ENCODE results near the gene F11.
"Not testable (repeated sequence)": the region's sequence is repeated elsewhere in the genome, so short reads cannot be mapped to it uniquely, and the experiment has no call there.

Gene F11

GRCh38 chr4:186258216-186258811 is 7.7 kb upstream of the F11 start:
- H3K4me1 ChIP-seq (ENCODE audit: control insufficient read depth in 1 of 2, insufficient read depth in 1 of 2, low read depth in 1 of 2, low read length in 1 of 2): no peaks in the 10 kb centered on the region
- H3K36me3 ChIP-seq: no peaks in the 10 kb centered on the region
- no peaks in the 10 kb centered on the region for H3K27me3 ChIP-seq
- no peaks in the 10 kb centered on the region for H3K9me3 ChIP-seq
- no peak for TF ChIP-seq CTCF (IDR thresholded peaks at IDR 0.05)
- no peak overlapping the region for H3K27ac ChIP-seq
- H3K4me3 ChIP-seq (ENCODE audit: low read depth in 1 of 2, low read length in 1 of 2): no peak overlapping the region

- Histone ChIP-seq H3K4me3 (ENCODE audit: low read depth in 1 of 2, low read length in 1 of 2) (no peak overlapping the region), H3K27ac (no peak overlapping the region), H3K9me3 (no peaks in the 10 kb centered on the region), H3K4me1 (ENCODE audit: control insufficient read depth in 1 of 2, insufficient read depth in 1 of 2, low read depth in 1 of 2, low read length in 1 of 2) (no peaks in the 10 kb centered on the region), H3K36me3 (no peaks in the 10 kb centered on the region), H3K27me3 (no peaks in the 10 kb centered on the region)
- no peak for TF ChIP-seq CTCF (IDR thresholded peaks at IDR 0.05)
Measured at GRCh38 chr4:186260117-186260503, 5.9 kb upstream of the F11 start.

- H3K4me3 ChIP-seq (ENCODE audit: low read depth in 1 of 2, low read length in 1 of 2): no peak overlapping the region
- H3K27me3 ChIP-seq: peaks cover 4% of the 10 kb centered on the region
- TF ChIP-seq CTCF (IDR thresholded peaks at IDR 0.05): no peak
- no peaks in the 10 kb centered on the region for H3K4me1 ChIP-seq (ENCODE audit: control insufficient read depth in 1 of 2, insufficient read depth in 1 of 2, low read depth in 1 of 2, low read length in 1 of 2)
- no peaks in the 10 kb centered on the region for H3K36me3 ChIP-seq
- H3K9me3 ChIP-seq: no peaks in the 10 kb centered on the region
- H3K27ac ChIP-seq: no peak overlapping the region
Measured at GRCh38 chr4:186260504-186261448, 5.2 kb upstream of the F11 start.

- Histone ChIP-seq H3K36me3 (no peaks in the 10 kb centered on the region), H3K27ac (no peak overlapping the region), H3K27me3 (peaks cover 29% of the 10 kb centered on the region), H3K4me3 (ENCODE audit: low read depth in 1 of 2, low read length in 1 of 2) (no peak overlapping the region), H3K9me3 (no peaks in the 10 kb centered on the region), H3K4me1 (ENCODE audit: control insufficient read depth in 1 of 2, insufficient read depth in 1 of 2, low read depth in 1 of 2, low read length in 1 of 2) (no peaks in the 10 kb centered on the region)
- no peak for TF ChIP-seq CTCF (IDR thresholded peaks at IDR 0.05)
Measured at GRCh38 chr4:186264660-186265059, 1.3 kb upstream of the F11 start.

GRCh38 chr4:186265250-186265649 is 739 bp upstream of the F11 start:
- H3K4me1 ChIP-seq (ENCODE audit: control insufficient read depth in 1 of 2, insufficient read depth in 1 of 2, low read depth in 1 of 2, low read length in 1 of 2); H3K36me3 ChIP-seq; H3K9me3 ChIP-seq; H3K4me3 ChIP-seq (ENCODE audit: low read depth in 1 of 2, low read length in 1 of 2); H3K27ac ChIP-seq: not testable (repeated sequence)
- peaks cover 29% of the 10 kb centered on the region for H3K27me3 ChIP-seq

All from neutrophil (primary cell).